ENCODE results near the gene ACOXL.

GRCh38 chr2:111030945-111031344 lies 298.6 kb downstream of the ACOXL start:
- TF ChIP-seq, protein P1, sequence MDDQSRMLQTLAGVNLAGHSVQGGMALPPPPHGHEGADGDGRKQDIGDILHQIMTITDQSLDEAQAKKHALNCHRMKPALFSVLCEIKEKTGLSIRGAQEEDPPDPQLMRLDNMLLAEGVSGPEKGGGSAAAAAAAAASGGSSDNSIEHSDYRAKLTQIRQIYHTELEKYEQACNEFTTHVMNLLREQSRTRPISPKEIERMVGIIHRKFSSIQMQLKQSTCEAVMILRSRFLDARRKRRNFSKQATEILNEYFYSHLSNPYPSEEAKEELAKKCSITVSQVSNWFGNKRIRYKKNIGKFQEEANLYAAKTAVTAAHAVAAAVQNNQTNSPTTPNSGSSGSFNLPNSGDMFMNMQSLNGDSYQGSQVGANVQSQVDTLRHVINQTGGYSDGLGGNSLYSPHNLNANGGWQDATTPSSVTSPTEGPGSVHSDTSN (CRISPR knock-in tag; IDR thresholded peaks at IDR 0.05), result no peak
- TF ChIP-seq ZNF704 (tag by site-specific recombination; IDR thresholded peaks at IDR 0.05), result no peak
- no peak for TF ChIP-seq ZNF140 (tag by site-specific recombination; IDR thresholded peaks at IDR 0.05)
- no peak for TF ChIP-seq ZNF280D (tag by site-specific recombination; IDR thresholded peaks at IDR 0.05)

All from HEK293 (cell line).